ENCODE data around the gene CD93.

CD93 gene

GRCh38 chr20:23094927-23095326, 8.8 kb upstream of the CD93 start:
- no peaks in the 10 kb centered on the region for H3K4me1 ChIP-seq (ENCODE audit: insufficient read depth, low read length)
- H3K27ac ChIP-seq (ENCODE audit: low read length) = no peak overlapping the region
- no peak overlapping the region for H3K4me3 ChIP-seq (ENCODE audit: low read length)
- no peaks in the 10 kb centered on the region for H3K36me3 ChIP-seq (ENCODE audit: insufficient read depth, low read depth, low read length)
- H3K9me3 ChIP-seq (ENCODE audit: insufficient read depth, low read depth, low read length) = no peaks in the 10 kb centered on the region
- H3K27me3 ChIP-seq (ENCODE audit: insufficient read depth, low read length) = no peaks in the 10 kb centered on the region
- H3K9ac ChIP-seq (ENCODE audit: low read depth, low read length) = no peak overlapping the region

GRCh38 chr20:23094213-23094896, 8.2 kb upstream of the CD93 start:
- H3K4me1 ChIP-seq (ENCODE audit: insufficient read depth, low read length) = no peaks in the 10 kb centered on the region
- H3K4me3 ChIP-seq (ENCODE audit: low read length) = no peak overlapping the region
- no peak overlapping the region for H3K9ac ChIP-seq (ENCODE audit: low read depth, low read length)
- no peak overlapping the region for H3K27ac ChIP-seq (ENCODE audit: low read length)
- no peaks in the 10 kb centered on the region for H3K27me3 ChIP-seq (ENCODE audit: insufficient read depth, low read length)
- H3K36me3 ChIP-seq (ENCODE audit: insufficient read depth, low read depth, low read length) = no peaks in the 10 kb centered on the region
- H3K9me3 ChIP-seq (ENCODE audit: insufficient read depth, low read depth, low read length) = no peaks in the 10 kb centered on the region

GRCh38 chr20:23093613-23094012, 7.5 kb upstream of the CD93 start:
- no peaks in the 10 kb centered on the region for H3K4me1 ChIP-seq (ENCODE audit: insufficient read depth, low read length)
- H3K4me3 ChIP-seq (ENCODE audit: low read length) = no peak overlapping the region
- no peaks in the 10 kb centered on the region for H3K36me3 ChIP-seq (ENCODE audit: insufficient read depth, low read depth, low read length)
- H3K9me3 ChIP-seq (ENCODE audit: insufficient read depth, low read depth, low read length) = no peaks in the 10 kb centered on the region
- no peak overlapping the region for H3K9ac ChIP-seq (ENCODE audit: low read depth, low read length)
- no peaks in the 10 kb centered on the region for H3K27me3 ChIP-seq (ENCODE audit: insufficient read depth, low read length)
- H3K27ac ChIP-seq (ENCODE audit: low read length) = no peak overlapping the region

- Histone ChIP-seq H3K9me3 (ENCODE audit: insufficient read depth, low read depth, low read length) (no peaks in the 10 kb centered on the region), H3K27me3 (ENCODE audit: insufficient read depth, low read length) (no peaks in the 10 kb centered on the region), H3K9ac (ENCODE audit: low read depth, low read length) (no peak overlapping the region)
Measured at GRCh38 chr20:23092861-23093495, 6.9 kb upstream of the CD93 start.

GRCh38 chr20:23092384-23092756, 6.2 kb upstream of the CD93 start:
- Histone ChIP-seq H3K9ac (ENCODE audit: low read depth, low read length) (no peak overlapping the region), H3K4me1 (ENCODE audit: insufficient read depth, low read length) (no peaks in the 10 kb centered on the region), H3K36me3 (ENCODE audit: insufficient read depth, low read depth, low read length) (no peaks in the 10 kb centered on the region), H3K27me3 (ENCODE audit: insufficient read depth, low read length) (no peaks in the 10 kb centered on the region), H3K27ac (ENCODE audit: low read length) (no peak overlapping the region), H3K4me3 (ENCODE audit: low read length) (no peak overlapping the region), H3K9me3 (ENCODE audit: insufficient read depth, low read depth, low read length) (no peaks in the 10 kb centered on the region)

More at GRCh38 chr20:23092861-23093495, 6.9 kb upstream of the CD93 start:
- Histone ChIP-seq H3K27ac (ENCODE audit: low read length) (no peak overlapping the region), H3K36me3 (ENCODE audit: insufficient read depth, low read depth, low read length) (no peaks in the 10 kb centered on the region), H3K4me1 (ENCODE audit: insufficient read depth, low read length) (no peaks in the 10 kb centered on the region), H3K4me3 (ENCODE audit: low read length) (no peak overlapping the region)

GRCh38 chr20:23091721-23092383, 5.7 kb upstream of the CD93 start:
- H3K36me3 ChIP-seq (ENCODE audit: insufficient read depth, low read depth, low read length) = no peaks in the 10 kb centered on the region
- no peaks in the 10 kb centered on the region for H3K27me3 ChIP-seq (ENCODE audit: insufficient read depth, low read length)
- no peak overlapping the region for H3K27ac ChIP-seq (ENCODE audit: low read length)
- no peaks in the 10 kb centered on the region for H3K4me1 ChIP-seq (ENCODE audit: insufficient read depth, low read length)
- H3K9ac ChIP-seq (ENCODE audit: low read depth, low read length) = no peak overlapping the region
- no peaks in the 10 kb centered on the region for H3K9me3 ChIP-seq (ENCODE audit: insufficient read depth, low read depth, low read length)
- H3K4me3 ChIP-seq (ENCODE audit: low read length) = no peak overlapping the region

- Histone ChIP-seq H3K9me3 (ENCODE audit: insufficient read depth, low read depth, low read length) (no peaks in the 10 kb centered on the region), H3K9ac (ENCODE audit: low read depth, low read length) (no peak overlapping the region)
Measured at GRCh38 chr20:23090878-23091277, 4.8 kb upstream of the CD93 start.

GRCh38 chr20:23090147-23090546, 4.0 kb upstream of the CD93 start:
- Histone ChIP-seq H3K9me3 (ENCODE audit: insufficient read depth, low read depth, low read length) (no peaks in the 10 kb centered on the region), H3K36me3 (ENCODE audit: insufficient read depth, low read depth, low read length) (no peaks in the 10 kb centered on the region), H3K27ac (ENCODE audit: low read length) (no peak overlapping the region), H3K4me1 (ENCODE audit: insufficient read depth, low read length) (no peaks in the 10 kb centered on the region), H3K4me3 (ENCODE audit: low read length) (no peak overlapping the region), H3K27me3 (ENCODE audit: insufficient read depth, low read length) (no peaks in the 10 kb centered on the region), H3K9ac (ENCODE audit: low read depth, low read length) (no peak overlapping the region)

More at GRCh38 chr20:23090878-23091277, 4.8 kb upstream of the CD93 start:
- Histone ChIP-seq H3K27ac (ENCODE audit: low read length) (no peak overlapping the region), H3K4me1 (ENCODE audit: insufficient read depth, low read length) (no peaks in the 10 kb centered on the region), H3K36me3 (ENCODE audit: insufficient read depth, low read depth, low read length) (no peaks in the 10 kb centered on the region), H3K27me3 (ENCODE audit: insufficient read depth, low read length) (no peaks in the 10 kb centered on the region), H3K4me3 (ENCODE audit: low read length) (no peak overlapping the region)

- Histone ChIP-seq H3K9me3 (ENCODE audit: insufficient read depth, low read depth, low read length) (no peaks in the 10 kb centered on the region), H3K4me1 (ENCODE audit: insufficient read depth, low read length) (no peaks in the 10 kb centered on the region), H3K9ac (ENCODE audit: low read depth, low read length) (no peak overlapping the region), H3K36me3 (ENCODE audit: insufficient read depth, low read depth, low read length) (no peaks in the 10 kb centered on the region), H3K27me3 (ENCODE audit: insufficient read depth, low read length) (no peaks in the 10 kb centered on the region), H3K4me3 (ENCODE audit: low read length) (no peak overlapping the region), H3K27ac (ENCODE audit: low read length) (no peak overlapping the region)
Measured at GRCh38 chr20:23088866-23089265, 2.7 kb upstream of the CD93 start.

- no peak overlapping the region for H3K27ac ChIP-seq (ENCODE audit: low read length)
- no peak overlapping the region for H3K9ac ChIP-seq (ENCODE audit: low read depth, low read length)
- H3K4me3 ChIP-seq (ENCODE audit: low read length) = no peak overlapping the region
- H3K4me1 ChIP-seq (ENCODE audit: insufficient read depth, low read length) = no peaks in the 10 kb centered on the region; the same call in 1 of the 2 replicates
- H3K27me3 ChIP-seq (ENCODE audit: insufficient read depth, low read length) = no peaks in the 10 kb centered on the region
- no peaks in the 10 kb centered on the region for H3K9me3 ChIP-seq (ENCODE audit: insufficient read depth, low read depth, low read length)
- no peaks in the 10 kb centered on the region for H3K36me3 ChIP-seq (ENCODE audit: insufficient read depth, low read depth, low read length)
Measured at GRCh38 chr20:23087587-23088251, 1.6 kb upstream of the CD93 start.

GRCh38 chr20:23086931-23087411, 847 bp upstream of the CD93 start:
- no peak overlapping the region for H3K27ac ChIP-seq (ENCODE audit: low read length)
- H3K4me3 ChIP-seq (ENCODE audit: low read length) = no peak overlapping the region
- peaks cover 3% of the 10 kb centered on the region; the same call in 1 of the 2 replicates for H3K4me1 ChIP-seq (ENCODE audit: insufficient read depth, low read length)
- no peaks in the 10 kb centered on the region for H3K27me3 ChIP-seq (ENCODE audit: insufficient read depth, low read length)
- no peaks in the 10 kb centered on the region for H3K9me3 ChIP-seq (ENCODE audit: insufficient read depth, low read depth, low read length)
- H3K9ac ChIP-seq (ENCODE audit: low read depth, low read length) = no peak overlapping the region
- H3K36me3 ChIP-seq (ENCODE audit: insufficient read depth, low read depth, low read length) = no peaks in the 10 kb centered on the region

Measured in iPS-20b (cell line).